ENCODE results near the gene GM2A.

DNA sequence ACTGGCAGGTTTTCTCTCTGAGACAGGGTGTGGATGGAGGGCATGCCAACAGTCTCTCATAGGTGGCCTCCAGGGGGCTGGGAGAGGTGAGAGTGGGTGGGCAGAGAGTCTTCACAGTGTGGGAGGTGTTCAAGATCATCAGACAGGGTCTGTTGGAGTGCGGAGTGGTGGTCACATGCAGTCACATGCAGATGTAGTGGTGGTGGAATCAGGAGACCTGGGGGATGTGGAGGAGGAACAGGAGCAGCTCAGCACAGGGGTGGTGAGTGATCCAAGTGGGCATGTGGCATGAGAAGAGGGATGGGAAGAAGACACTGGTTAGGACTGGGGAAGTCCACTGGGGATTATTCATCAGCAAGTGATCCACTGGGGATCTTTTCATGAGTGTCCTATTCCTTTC is 5.8 kb downstream of the GM2A start:
- TF ChIP-seq ZFP3 (CRISPR knock-in tag; IDR thresholded peaks at IDR 0.05) (no peak), ESRRG (CRISPR knock-in tag; IDR thresholded peaks at IDR 0.05) (no peak), ZC3H10 (CRISPR knock-in tag; IDR thresholded peaks at IDR 0.05) (no peak), BACH2 (CRISPR knock-in tag; IDR thresholded peaks at IDR 0.05; ENCODE audit: borderline replicate concordance) (no peak), ZNF565 (CRISPR knock-in tag; conservative IDR thresholded peaks at IDR 0.05; ENCODE audit: low read depth) (no peak), OSR1 (CRISPR knock-in tag; IDR thresholded peaks at IDR 0.05) (no peak)
- TF ChIP-seq, protein P1, sequence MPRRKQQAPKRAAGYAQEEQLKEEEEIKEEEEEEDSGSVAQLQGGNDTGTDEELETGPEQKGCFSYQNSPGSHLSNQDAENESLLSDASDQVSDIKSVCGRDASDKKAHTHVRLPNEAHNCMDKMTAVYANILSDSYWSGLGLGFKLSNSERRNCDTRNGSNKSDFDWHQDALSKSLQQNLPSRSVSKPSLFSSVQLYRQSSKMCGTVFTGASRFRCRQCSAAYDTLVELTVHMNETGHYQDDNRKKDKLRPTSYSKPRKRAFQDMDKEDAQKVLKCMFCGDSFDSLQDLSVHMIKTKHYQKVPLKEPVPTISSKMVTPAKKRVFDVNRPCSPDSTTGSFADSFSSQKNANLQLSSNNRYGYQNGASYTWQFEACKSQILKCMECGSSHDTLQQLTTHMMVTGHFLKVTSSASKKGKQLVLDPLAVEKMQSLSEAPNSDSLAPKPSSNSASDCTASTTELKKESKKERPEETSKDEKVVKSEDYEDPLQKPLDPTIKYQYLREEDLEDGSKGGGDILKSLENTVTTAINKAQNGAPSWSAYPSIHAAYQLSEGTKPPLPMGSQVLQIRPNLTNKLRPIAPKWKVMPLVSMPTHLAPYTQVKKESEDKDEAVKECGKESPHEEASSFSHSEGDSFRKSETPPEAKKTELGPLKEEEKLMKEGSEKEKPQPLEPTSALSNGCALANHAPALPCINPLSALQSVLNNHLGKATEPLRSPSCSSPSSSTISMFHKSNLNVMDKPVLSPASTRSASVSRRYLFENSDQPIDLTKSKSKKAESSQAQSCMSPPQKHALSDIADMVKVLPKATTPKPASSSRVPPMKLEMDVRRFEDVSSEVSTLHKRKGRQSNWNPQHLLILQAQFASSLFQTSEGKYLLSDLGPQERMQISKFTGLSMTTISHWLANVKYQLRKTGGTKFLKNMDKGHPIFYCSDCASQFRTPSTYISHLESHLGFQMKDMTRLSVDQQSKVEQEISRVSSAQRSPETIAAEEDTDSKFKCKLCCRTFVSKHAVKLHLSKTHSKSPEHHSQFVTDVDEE (CRISPR knock-in tag; IDR thresholded peaks at IDR 0.05): no peak
